ENCODE data around the gene SRC.

- no peak for TF ChIP-seq CTCF (IDR thresholded peaks at IDR 0.05)
- no peak for TF ChIP-seq POLR2A (IDR thresholded peaks at IDR 0.05)
Observed at GRCh38 chr20:37378785-37379598, 33.1 kb downstream of the SRC start.

Measured in lower leg skin (tissue), 3 donors.